Osteoblast (primary cell): ENCODE data around the gene PSPC1. TPM values are rescaled to one million over a fixed set of nuclear protein-coding genes. Genes with fewer than 3 reads are reported as not detected.

Experiments used
- DNase-seq: peaks from one replicate; pipeline ENCODE4 v3.0.0; 2011; ENCODE audit warnings: low spot score, mixed read lengths; ENCODE audit not compliant: insufficient read length; ENCODE audit errors: missing footprints
- H2AFZ ChIP-seq: 2 replicates; pipeline ENCODE4 v1.6.0; 2011; ENCODE audit warnings: mild to moderate bottlenecking, low read length
- H3K27ac ChIP-seq: 2 replicates; pipeline ENCODE4 v1.5.1; 2011; ENCODE audit warnings: mild to moderate bottlenecking, low read depth, low read length, moderate library complexity
- H3K27me3 ChIP-seq: 2 replicates; pipeline ENCODE4 v1.6.0; 2012; ENCODE audit warnings: mild to moderate bottlenecking, control low read depth, inconsistent platforms, low read length, moderate library complexity; ENCODE audit not compliant: insufficient read depth
- H3K36me3 ChIP-seq: 2 replicates; pipeline ENCODE4 v1.5.1; 2011; ENCODE audit warnings: mild to moderate bottlenecking, low read length, control low read depth, moderate library complexity; ENCODE audit not compliant: insufficient read depth
- H3K4me1 ChIP-seq: 2 replicates; pipeline ENCODE4 v1.5.1; 2011; ENCODE audit warnings: mild to moderate bottlenecking, low read length, control low read depth, moderate library complexity; ENCODE audit not compliant: insufficient read depth
- H3K4me2 ChIP-seq: 2 replicates; pipeline ENCODE4 v1.6.0; 2011; ENCODE audit warnings: mild to moderate bottlenecking, low read length; ENCODE audit not compliant: insufficient read depth
- H3K4me3 ChIP-seq: fragments of 200-600 bp; sonication (generic); 3 replicates; pipeline ENCODE4 v1.5.1; 2012; ENCODE audit warnings: mild to moderate bottlenecking, low read length, inconsistent platforms; ENCODE audit not compliant: insufficient read depth
- H3K79me2 ChIP-seq: 2 replicates; pipeline ENCODE4 v1.6.0; 2012; ENCODE audit warnings: mild to moderate bottlenecking, low read length, control low read depth, inconsistent platforms; ENCODE audit not compliant: insufficient read depth
- H3K9me3 ChIP-seq: 2 replicates; pipeline ENCODE4 v1.5.1; 2011; ENCODE audit warnings: low read depth, low read length, control low read depth
- H4K20me1 ChIP-seq: 2 replicates; pipeline ENCODE4 v1.6.0; 2012; ENCODE audit warnings: mild to moderate bottlenecking, low read length, control low read depth; ENCODE audit not compliant: insufficient read depth
- total RNA-seq: library from RNA; depleted of rRNA; stranded (reverse); fragments of >200 nt; gene quantifications from 2 replicates; pipeline ENCODE4 v1.2.3, GENCODE V29; 2012
- TF ChIP-seq, protein P1 (sequence below): IDR thresholded peaks from 2 replicates; pipeline ENCODE4 v1.5.1; 2011; ENCODE audit warnings: mild to moderate bottlenecking, low read depth, low read length, moderate library complexity; ENCODE audit errors: extremely low read depth

The PSPC1 gene
- total RNA-seq, 1 donor, result 59.0 TPM

DNA sequence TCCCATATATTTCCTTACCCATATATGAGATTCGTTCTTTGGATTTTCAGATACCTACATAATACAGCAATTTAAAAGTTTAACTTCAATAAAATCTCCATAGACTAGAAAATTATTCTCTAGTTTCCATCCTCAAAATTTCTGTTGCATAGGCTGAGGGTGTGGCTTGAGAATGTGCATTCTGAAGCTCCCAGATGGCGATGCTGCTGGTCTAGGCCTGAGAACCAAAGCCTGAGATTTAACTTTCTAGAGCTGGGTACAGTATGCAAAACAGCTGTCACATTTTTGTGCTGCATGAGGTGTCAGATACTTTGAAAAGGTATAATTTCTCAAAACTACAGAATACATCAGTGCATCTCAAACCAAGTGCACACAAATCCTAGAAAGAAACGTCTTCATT, 106.6 kb downstream of the PSPC1 start:
- TF ChIP-seq, protein P1, sequence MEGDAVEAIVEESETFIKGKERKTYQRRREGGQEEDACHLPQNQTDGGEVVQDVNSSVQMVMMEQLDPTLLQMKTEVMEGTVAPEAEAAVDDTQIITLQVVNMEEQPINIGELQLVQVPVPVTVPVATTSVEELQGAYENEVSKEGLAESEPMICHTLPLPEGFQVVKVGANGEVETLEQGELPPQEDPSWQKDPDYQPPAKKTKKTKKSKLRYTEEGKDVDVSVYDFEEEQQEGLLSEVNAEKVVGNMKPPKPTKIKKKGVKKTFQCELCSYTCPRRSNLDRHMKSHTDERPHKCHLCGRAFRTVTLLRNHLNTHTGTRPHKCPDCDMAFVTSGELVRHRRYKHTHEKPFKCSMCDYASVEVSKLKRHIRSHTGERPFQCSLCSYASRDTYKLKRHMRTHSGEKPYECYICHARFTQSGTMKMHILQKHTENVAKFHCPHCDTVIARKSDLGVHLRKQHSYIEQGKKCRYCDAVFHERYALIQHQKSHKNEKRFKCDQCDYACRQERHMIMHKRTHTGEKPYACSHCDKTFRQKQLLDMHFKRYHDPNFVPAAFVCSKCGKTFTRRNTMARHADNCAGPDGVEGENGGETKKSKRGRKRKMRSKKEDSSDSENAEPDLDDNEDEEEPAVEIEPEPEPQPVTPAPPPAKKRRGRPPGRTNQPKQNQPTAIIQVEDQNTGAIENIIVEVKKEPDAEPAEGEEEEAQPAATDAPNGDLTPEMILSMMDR, result no peak
- H3K36me3 ChIP-seq, result peaks cover 42% of the 10 kb centered on the region
- no peak for DNase-seq
- H4K20me1 ChIP-seq, result no peaks in the 10 kb centered on the region
- no peaks in the 10 kb centered on the region for H3K9me3 ChIP-seq
- H3K4me1 ChIP-seq, result no peaks in the 10 kb centered on the region
- H3K4me3 ChIP-seq, result no peak overlapping the region
- no peaks in the 10 kb centered on the region for H3K27me3 ChIP-seq
- no peak overlapping the region for H3K27ac ChIP-seq
- H2AFZ ChIP-seq, result no peak overlapping the region
- no peaks in the 10 kb centered on the region for H3K79me2 ChIP-seq
- no peak overlapping the region for H3K4me2 ChIP-seq

GRCh38 chr13:19674898-19675297, 107.8 kb downstream of the PSPC1 start:
- Histone ChIP-seq H2AFZ (no peak overlapping the region), H3K36me3 (peaks cover 49% of the 10 kb centered on the region), H3K4me3 (no peak overlapping the region), H3K27me3 (no peaks in the 10 kb centered on the region), H3K4me2 (no peak overlapping the region), H3K9me3 (no peaks in the 10 kb centered on the region), H3K79me2 (no peaks in the 10 kb centered on the region), H4K20me1 (no peaks in the 10 kb centered on the region), H3K27ac (no peak overlapping the region), H3K4me1 (no peaks in the 10 kb centered on the region)
- TF ChIP-seq, protein P1, result no peak
- no peak for DNase-seq

GRCh38 chr13:19673473-19674430, 109.0 kb downstream of the PSPC1 start:
- Histone ChIP-seq H3K27me3 (no peaks in the 10 kb centered on the region), H3K9me3 (no peaks in the 10 kb centered on the region), H4K20me1 (no peaks in the 10 kb centered on the region), H3K4me3 (no peak overlapping the region), H3K4me1 (no peaks in the 10 kb centered on the region), H3K4me2 (no peak overlapping the region), H3K36me3 (peaks cover 55% of the 10 kb centered on the region), H3K79me2 (no peaks in the 10 kb centered on the region), H2AFZ (no peak overlapping the region), H3K27ac (no peak overlapping the region)
- TF ChIP-seq, protein P1, result no peak
- no peak for DNase-seq

GRCh38 chr13:19672990-19673389, 109.8 kb downstream of the PSPC1 start:
- H2AFZ ChIP-seq, result no peak overlapping the region
- no peaks in the 10 kb centered on the region for H3K9me3 ChIP-seq
- no peak overlapping the region for H3K4me2 ChIP-seq
- DNase-seq, result no peak
- H3K27ac ChIP-seq, result no peak overlapping the region
- H3K79me2 ChIP-seq, result no peaks in the 10 kb centered on the region
- TF ChIP-seq, protein P1, result no peak
- H3K4me1 ChIP-seq, result no peaks in the 10 kb centered on the region
- no peaks in the 10 kb centered on the region for H3K27me3 ChIP-seq
- no peak overlapping the region for H3K4me3 ChIP-seq
- H4K20me1 ChIP-seq, result no peaks in the 10 kb centered on the region
- peaks cover 63% of the 10 kb centered on the region for H3K36me3 ChIP-seq
